AG04449 (cell line): ENCODE data around the gene RNASE2.
"Not testable (repeated sequence)": the region's sequence is repeated elsewhere in the genome, so short reads cannot be mapped to it uniquely, and the experiment has no call there.

Source experiments
- CTCF ChIA-PET: fragments of 350-600 bp; formaldehyde crosslinking; extraction: SDS; loops from one replicate; lab custom pipeline; 2021; ENCODE audit warnings: antibody characterized with exemption; lab: Yijun Ruan, JAX
- POLR2A ChIA-PET: fragments of 400-600, 350-600 bp; formaldehyde crosslinking; extraction: SDS; loops from one replicate; lab custom pipeline; 2020; ENCODE audit warnings: antibody characterized with exemption, inconsistent platforms; lab: Yijun Ruan, JAX
- DNase-seq: peaks from one replicate; pipeline ENCODE4 v3.0.0-alpha.2; 2010; ENCODE audit warnings: low read depth, low spot score
- H3K4me3 ChIP-seq: 2 replicates; pipeline ENCODE4 v1.5.1; 2011; ENCODE audit warnings: low read depth, mild to moderate bottlenecking, control low read depth, low read length
- CTCF ChIP-seq: IDR thresholded peaks from one replicate; pipeline ENCODE4 v1.5.1; 2011; ENCODE audit warnings: mild to moderate bottlenecking, moderate library complexity, low read length, control low read depth, inconsistent platforms; ENCODE audit not compliant: insufficient read depth; ENCODE audit errors: missing control alignments

RNASE2 gene

DNA sequence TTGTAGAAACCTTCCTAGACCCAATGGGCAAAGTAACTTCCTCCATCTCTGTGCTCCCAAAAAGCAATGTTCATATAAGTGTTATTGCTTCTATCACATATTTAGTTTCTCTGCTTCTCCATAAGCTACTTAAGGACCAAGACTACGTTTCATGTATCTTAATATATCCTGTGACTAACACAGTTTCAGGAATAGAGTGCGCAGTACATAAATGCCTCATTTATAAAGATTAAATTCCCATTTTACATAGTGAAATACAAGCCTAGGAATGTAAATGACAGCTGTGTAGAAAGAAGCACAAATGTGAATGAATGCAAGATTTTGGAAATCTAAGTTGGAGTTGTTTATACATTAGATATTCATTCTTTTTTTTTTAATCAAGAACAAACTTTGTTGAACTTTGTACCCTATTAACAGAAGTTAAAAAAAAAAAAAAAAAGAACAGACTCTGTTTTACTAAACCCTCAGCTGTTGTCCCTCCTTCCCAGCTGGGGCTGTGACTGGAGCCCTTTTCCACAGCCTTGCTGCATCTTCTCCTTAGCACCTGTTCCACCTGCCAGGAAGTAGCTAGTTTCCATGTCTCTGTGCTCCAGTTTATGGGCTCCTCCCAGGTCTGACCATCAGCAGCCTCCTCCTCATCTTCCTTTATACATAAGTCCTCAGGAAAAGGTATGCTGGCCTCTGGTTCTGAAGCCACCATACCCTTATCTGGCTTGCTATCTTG is 27.5 kb downstream of the RNASE2 start:
- ChIA-PET POLR2A (no interaction called here), CTCF (interaction anchor here (1.0 to 15.3 kb wide), 4 partner anchors 10 to 122 kb away, joined by 3 to 202 read pairs (median 6); no protein-coding TSS in a partner anchor)
- TF ChIP-seq CTCF, result no peak
- no peak overlapping the region for H3K4me3 ChIP-seq
- DNase-seq, result no peak

DNA sequence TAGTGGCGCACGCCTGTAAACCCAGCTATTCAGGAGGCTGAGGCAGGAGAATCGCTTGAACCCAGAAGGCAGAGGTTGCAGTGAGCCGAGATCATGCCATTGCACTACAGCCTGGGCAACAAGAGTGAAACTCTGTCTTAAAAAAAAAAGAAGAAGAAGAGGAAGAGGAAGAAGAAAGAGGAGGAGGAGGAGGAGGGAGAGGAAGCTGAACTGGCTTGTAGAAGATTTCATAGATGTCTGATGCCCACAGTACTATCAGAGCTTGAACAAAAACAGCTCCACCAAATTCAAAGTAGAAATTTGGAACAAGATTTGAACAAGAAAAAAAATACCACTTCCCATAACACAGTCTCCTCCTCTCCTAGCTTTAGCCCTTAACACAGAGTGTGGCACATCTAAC is 30.4 kb downstream of the RNASE2 start:
- DNase-seq, POLR2A ChIA-PET, H3K4me3 ChIP-seq: not testable (repeated sequence)
- CTCF ChIA-PET, result interaction anchor here (9.5 to 15.3 kb wide), 2 partner anchors 13 to 118 kb away, joined by 48 to 202 read pairs; partner anchors contain the start of gene TMEM253

GRCh38 chr14:20986811-20987210 is 31.5 kb downstream of the RNASE2 start:
- no peak overlapping the region for H3K4me3 ChIP-seq
- CTCF ChIA-PET, result interaction anchor here (0.6 to 15.3 kb wide), 6 partner anchors 9 to 117 kb away, joined by 3 to 202 read pairs (median 10); partner anchors contain the start of gene TMEM253
- TF ChIP-seq CTCF, result no peak

GRCh38 chr14:20988717-20989470 is 33.6 kb downstream of the RNASE2 start:
- CTCF ChIA-PET, result interaction anchor here (0.7 to 15.3 kb wide), 7 partner anchors 10 to 115 kb away, joined by 3 to 202 read pairs (median 4); partner anchors contain the start of genes SLC39A2 and TMEM253
- TF ChIP-seq CTCF, result no peak
- no peak for DNase-seq
- POLR2A ChIA-PET, result interaction anchor here (1.2 kb wide), 1 partner anchor 10 kb away, joined by 3 read pairs; no protein-coding TSS in a partner anchor
- H3K4me3 ChIP-seq, result peak overlapping the region; percentile 9

More at GRCh38 chr14:20986811-20987210, 31.5 kb downstream of the RNASE2 start:
- peak; percentile 85 for DNase-seq
- POLR2A ChIA-PET, result no interaction called here

DNA sequence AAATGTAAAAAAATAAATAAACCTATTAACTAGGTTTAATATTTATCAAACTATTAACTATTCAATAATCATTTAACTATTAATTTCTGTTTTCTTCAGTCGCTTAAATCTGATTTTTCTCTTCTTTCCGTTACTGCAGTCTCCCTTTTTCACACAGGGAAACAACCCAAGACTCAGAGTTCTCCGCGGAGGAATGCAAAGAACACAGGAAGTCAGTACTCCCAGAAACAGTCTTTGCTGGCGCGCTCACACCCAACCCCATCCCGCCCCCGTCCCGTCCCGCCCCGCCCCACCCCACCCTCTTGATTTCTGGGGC is 34.1 kb downstream of the RNASE2 start:
- ChIA-PET CTCF (interaction anchor here (0.7 to 15.3 kb wide), 5 partner anchors 16 to 114 kb away, joined by 3 to 202 read pairs (median 6); partner anchors contain the start of gene TMEM253), POLR2A (interaction anchor here (1.2 kb wide), 1 partner anchor 9 kb away, joined by 3 read pairs; no protein-coding TSS in a partner anchor)
- no peak for TF ChIP-seq CTCF
- no peak for DNase-seq
- H3K4me3 ChIP-seq, result peak overlapping the region; percentile 9

DNA sequence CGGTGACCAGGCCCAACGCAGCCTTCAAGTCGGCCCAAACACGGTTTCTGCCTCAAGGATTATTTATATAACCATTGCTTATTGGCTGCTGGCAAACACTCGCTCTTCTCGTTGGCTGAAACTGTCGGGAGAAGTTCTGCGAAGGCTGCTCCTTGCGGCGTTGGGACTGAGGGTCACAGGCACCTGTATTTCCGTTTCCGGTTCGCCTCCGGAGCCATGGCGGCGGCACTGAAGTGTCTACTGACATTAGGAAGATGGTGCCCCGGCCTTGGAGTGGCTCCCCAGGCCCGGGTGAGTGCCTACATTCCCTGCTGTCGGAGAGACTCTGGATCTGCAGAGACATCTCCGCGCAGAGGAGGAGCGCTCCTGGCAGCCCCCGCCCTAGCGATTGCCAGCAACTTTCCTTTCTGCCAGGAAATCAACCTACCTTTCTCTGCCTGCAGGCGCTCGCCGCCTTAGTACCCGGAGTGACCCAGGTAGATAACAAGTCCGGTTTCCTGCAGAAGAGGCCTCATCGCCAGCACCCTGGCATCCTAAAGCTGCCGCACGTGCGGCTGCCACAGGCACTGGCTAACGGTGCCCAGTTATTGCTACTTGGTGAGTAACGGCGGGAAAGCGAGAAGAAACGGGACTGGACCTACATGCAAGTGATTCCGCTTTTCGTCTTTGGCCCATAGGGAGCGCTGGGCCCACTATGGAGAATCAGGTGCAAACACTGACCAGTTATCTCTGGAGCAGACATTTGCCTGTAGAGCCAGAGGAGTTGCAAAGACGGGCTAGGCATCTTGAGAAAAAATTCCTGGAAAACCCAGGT is 34.7 kb downstream of the RNASE2 start, which contains the start of gene METTL17:
Gene METTL17 (plus strand): TSS at position 194 of the 814 bp plus-strand sequence. CDS start 23 bp downstream, at position 217.
- TF ChIP-seq CTCF, result peak; percentile 45
- DNase-seq, result peak; percentile 91
- H3K4me3 ChIP-seq, result peak within 1 kb of the TSS; percentile 87
- ChIA-PET POLR2A (interaction anchor here (1.2 kb wide), 1 partner anchor 8 kb away, joined by 3 read pairs; no protein-coding TSS in a partner anchor), CTCF (interaction anchor here (1.6 to 17.1 kb wide), 5 partner anchors 15 to 114 kb away, joined by 8 to 288 read pairs (median 48); partner anchors contain the start of gene TMEM253)
